Mammary epithelial cell (primary cell): Measurements from ENCODE around the gene IGDCC3.

Source experiments
- EZH2 ChIP-seq: IDR thresholded peaks from 2 replicates; pipeline ENCODE4 v1.6.1; 2012; ENCODE audit warnings: low read length, inconsistent platforms, borderline replicate concordance
- TF ChIP-seq, protein P1 (sequence below), 2 donors: IDR thresholded peaks in 1 of 2; conservative IDR thresholded peaks in 1 of 2; 2 replicates each; pipeline ENCODE4 v1.5.1; 2011 to 2012; ENCODE audit warnings: inconsistent platforms in 2 of 2, low read length in 2 of 2, mild to moderate bottlenecking in 2 of 2, control low read depth in 1 of 2, low read depth in 1 of 2; ENCODE audit not compliant: insufficient read depth in 1 of 2; ENCODE audit errors: extremely low read depth in 1 of 2

- TF ChIP-seq, protein P1, sequence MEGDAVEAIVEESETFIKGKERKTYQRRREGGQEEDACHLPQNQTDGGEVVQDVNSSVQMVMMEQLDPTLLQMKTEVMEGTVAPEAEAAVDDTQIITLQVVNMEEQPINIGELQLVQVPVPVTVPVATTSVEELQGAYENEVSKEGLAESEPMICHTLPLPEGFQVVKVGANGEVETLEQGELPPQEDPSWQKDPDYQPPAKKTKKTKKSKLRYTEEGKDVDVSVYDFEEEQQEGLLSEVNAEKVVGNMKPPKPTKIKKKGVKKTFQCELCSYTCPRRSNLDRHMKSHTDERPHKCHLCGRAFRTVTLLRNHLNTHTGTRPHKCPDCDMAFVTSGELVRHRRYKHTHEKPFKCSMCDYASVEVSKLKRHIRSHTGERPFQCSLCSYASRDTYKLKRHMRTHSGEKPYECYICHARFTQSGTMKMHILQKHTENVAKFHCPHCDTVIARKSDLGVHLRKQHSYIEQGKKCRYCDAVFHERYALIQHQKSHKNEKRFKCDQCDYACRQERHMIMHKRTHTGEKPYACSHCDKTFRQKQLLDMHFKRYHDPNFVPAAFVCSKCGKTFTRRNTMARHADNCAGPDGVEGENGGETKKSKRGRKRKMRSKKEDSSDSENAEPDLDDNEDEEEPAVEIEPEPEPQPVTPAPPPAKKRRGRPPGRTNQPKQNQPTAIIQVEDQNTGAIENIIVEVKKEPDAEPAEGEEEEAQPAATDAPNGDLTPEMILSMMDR (conservative IDR thresholded peaks at IDR 0.05 in 1 of 2, IDR thresholded peaks at IDR 0.05 in 1 of 2; ENCODE audit: extremely low read depth in 1 of 2, insufficient read depth in 1 of 2, low read depth in 1 of 2, low read length in 2 of 2), result no peak
- TF ChIP-seq EZH2, result no peak
Measured at GRCh38 chr15:65343374-65343981, 34.3 kb downstream of the IGDCC3 start.
